Kidney epithelial cell (primary cell): ENCODE results near the gene NCKAP5. TPM values are rescaled to one million over a fixed set of nuclear protein-coding genes. Genes with fewer than 3 reads are reported as not detected.

ENCODE experiments used
- DNase-seq: peaks from one replicate; pipeline ENCODE4 v3.0.0-alpha.2; 2010; ENCODE audit warnings: low read depth
- H3K27me3 ChIP-seq: 2 replicates; pipeline ENCODE4 v1.6.0; 2011; ENCODE audit warnings: low read length; ENCODE audit not compliant: control insufficient read depth, insufficient read depth
- H3K36me3 ChIP-seq: 2 replicates; pipeline ENCODE4 v1.5.1; 2011; ENCODE audit warnings: low read length; ENCODE audit not compliant: control insufficient read depth, insufficient read depth
- H3K4me3 ChIP-seq: 2 replicates; pipeline ENCODE4 v1.5.1; 2011; ENCODE audit warnings: low read depth, mild to moderate bottlenecking, control low read depth, low read length
- total RNA-seq: library from RNA; depleted of rRNA; stranded (reverse); fragments of >200 nt; gene quantifications from 2 replicates; pipeline ENCODE4 v1.2.3, GENCODE V29; 2015
- TF ChIP-seq, protein P1 (sequence below): IDR thresholded peaks from 2 replicates; pipeline ENCODE4 v1.5.1; 2011; ENCODE audit warnings: mild to moderate bottlenecking, moderate library complexity, low read length, control low read depth, inconsistent platforms; ENCODE audit not compliant: insufficient read depth, poor library complexity, severe bottlenecking

The NCKAP5 gene
- total RNA-seq, 1 donor from 2014 or later: 0.33 TPM

DNA sequence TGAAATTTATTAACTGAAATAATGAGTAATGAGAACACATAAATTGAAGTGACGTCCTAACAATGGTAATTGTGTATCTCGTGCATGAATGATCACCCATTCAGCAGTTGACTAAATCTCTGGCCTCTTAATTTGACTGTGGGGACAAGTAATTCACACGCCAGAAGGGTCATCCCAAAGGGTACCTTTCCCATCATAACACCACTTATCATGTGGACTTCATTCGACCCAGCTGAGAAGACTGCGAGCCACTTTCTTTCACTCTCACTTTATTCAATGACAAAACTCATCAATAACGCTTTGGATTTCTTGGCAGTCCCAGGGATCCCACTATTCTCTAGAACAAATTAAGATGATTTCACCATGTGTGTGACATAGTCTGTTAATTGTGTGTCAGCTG lies 835.6 kb downstream of the NCKAP5 start:
- DNase-seq: no peak
- TF ChIP-seq, protein P1, sequence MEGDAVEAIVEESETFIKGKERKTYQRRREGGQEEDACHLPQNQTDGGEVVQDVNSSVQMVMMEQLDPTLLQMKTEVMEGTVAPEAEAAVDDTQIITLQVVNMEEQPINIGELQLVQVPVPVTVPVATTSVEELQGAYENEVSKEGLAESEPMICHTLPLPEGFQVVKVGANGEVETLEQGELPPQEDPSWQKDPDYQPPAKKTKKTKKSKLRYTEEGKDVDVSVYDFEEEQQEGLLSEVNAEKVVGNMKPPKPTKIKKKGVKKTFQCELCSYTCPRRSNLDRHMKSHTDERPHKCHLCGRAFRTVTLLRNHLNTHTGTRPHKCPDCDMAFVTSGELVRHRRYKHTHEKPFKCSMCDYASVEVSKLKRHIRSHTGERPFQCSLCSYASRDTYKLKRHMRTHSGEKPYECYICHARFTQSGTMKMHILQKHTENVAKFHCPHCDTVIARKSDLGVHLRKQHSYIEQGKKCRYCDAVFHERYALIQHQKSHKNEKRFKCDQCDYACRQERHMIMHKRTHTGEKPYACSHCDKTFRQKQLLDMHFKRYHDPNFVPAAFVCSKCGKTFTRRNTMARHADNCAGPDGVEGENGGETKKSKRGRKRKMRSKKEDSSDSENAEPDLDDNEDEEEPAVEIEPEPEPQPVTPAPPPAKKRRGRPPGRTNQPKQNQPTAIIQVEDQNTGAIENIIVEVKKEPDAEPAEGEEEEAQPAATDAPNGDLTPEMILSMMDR: no peak
- Histone ChIP-seq H3K27me3 (no peaks in the 10 kb centered on the region), H3K36me3 (no peaks in the 10 kb centered on the region), H3K4me3 (no peak overlapping the region)

DNA sequence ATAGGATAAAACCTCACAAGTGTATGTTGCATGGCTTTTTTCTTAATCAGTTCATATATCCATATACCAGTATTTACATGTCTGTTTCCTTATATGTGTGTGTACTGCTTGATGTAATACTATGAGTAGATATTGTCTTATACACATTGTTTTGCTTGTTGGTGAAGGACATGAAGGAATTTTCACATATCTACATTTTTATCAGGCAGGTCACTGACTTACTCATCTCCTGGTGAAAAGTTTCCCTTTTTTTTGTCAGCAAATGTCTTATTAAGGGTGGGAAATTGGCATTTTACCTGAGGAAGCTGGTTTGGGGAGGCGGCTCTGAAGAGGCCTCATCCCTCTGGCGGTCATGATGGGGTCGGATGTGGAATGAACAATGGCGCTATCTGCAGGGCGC lies 836.8 kb downstream of the NCKAP5 start:
- no peaks in the 10 kb centered on the region for H3K36me3 ChIP-seq
- H3K27me3 ChIP-seq: no peaks in the 10 kb centered on the region
- DNase-seq: no peak
- TF ChIP-seq, protein P1: no peak
- H3K4me3 ChIP-seq: no peak overlapping the region

DNA sequence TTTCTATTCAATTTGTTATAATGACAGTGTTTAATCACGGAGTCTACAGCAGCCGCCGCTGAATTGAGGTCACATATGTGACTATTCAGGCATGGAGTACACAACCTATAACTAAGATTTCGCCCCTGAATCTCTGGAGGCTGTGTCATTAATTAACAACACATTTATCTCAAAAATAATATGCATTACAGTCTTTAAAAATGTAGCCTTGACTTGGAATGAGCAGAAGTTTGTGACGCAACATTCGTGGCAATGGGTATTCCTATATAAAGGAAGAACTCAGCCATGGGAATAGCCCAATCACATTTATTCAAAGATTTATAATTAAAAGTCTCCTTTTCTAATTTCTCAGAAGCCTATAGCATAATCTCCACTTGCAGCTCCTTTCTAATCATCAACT lies 837.7 kb downstream of the NCKAP5 start:
- Histone ChIP-seq H3K27me3 (no peaks in the 10 kb centered on the region), H3K4me3 (no peak overlapping the region), H3K36me3 (no peaks in the 10 kb centered on the region)
- TF ChIP-seq, protein P1: no peak
- no peak for DNase-seq

DNA sequence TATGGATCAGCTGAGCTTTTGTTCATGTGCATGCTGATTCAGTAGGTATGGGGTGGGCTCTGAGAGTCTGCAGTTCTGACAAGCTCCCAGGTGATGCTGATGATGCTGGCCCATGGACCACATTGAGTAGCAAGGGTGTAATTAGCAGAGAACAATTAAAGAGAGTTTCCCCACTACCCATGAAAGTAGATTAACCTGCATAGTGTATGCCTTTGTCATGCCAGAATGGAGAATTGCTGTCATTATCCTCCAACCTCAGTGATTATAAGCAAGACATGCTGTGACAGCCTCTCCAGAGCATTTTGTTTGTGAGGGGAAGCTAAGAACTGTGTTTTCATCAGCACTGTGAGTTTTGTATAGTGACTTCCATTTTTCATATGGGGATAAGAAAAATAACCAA lies 838.7 kb downstream of the NCKAP5 start:
- no peaks in the 10 kb centered on the region for H3K36me3 ChIP-seq
- DNase-seq: no peak
- H3K4me3 ChIP-seq: no peak overlapping the region
- TF ChIP-seq, protein P1: no peak
- H3K27me3 ChIP-seq: no peaks in the 10 kb centered on the region

DNA sequence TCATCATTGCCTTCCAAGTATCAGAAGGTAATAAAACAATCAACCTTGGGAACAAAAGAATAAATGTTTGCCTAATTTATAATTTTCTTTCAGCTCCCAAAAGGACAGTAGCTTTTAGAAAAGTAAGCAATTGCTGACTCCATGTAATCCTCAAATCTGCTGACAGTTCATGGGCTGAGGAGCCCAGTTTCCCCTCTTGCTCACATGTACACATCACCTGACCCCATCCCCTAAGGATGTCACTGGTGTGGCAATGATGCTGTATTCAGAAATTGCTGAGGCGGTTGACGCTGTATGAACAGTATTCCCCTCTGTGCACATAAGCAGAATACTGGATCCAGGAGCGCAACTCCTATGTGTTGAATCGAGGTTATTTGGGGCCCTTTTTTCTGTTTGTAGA lies 842.1 kb downstream of the NCKAP5 start:
- TF ChIP-seq, protein P1: no peak
- Histone ChIP-seq H3K36me3 (no peaks in the 10 kb centered on the region), H3K4me3 (no peak overlapping the region), H3K27me3 (no peaks in the 10 kb centered on the region)
- DNase-seq: no peak

DNA sequence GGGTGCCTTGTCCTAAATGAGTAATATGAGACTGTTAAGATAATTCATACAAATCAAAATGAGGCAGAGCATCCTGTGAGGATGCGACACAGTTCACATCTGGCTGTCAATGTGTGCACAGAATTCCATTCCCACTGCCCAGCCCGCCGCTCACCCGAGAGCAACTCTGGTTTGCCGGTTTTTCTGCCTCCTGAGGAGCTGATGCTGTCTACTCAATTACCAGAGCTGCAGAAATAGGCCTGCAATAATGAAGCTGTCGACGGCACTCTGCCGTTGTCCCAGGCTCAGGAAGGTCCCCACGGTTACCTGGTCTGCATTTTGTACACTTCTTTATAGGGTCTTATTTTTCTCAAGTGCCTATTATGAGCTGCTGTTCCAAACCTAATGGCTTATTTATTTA lies 842.5 kb downstream of the NCKAP5 start:
- DNase-seq: no peak
- H3K36me3 ChIP-seq: no peaks in the 10 kb centered on the region
- H3K27me3 ChIP-seq: no peaks in the 10 kb centered on the region
- TF ChIP-seq, protein P1: no peak
- H3K4me3 ChIP-seq: no peak overlapping the region
